AG10803 (cell line): ENCODE measurements around the gene IFT52.
A peak's percentile ranks its signal among the peaks of the same experiment; 100 is the strongest.

ENCODE experiments used
- DNase-seq: peaks from one replicate; pipeline ENCODE4 v3.0.0; 2010; ENCODE audit warnings: low read depth
- H3K4me3 ChIP-seq: 2 replicates; pipeline ENCODE4 v1.5.1; 2011; ENCODE audit warnings: mild to moderate bottlenecking, low read length, control low read depth
- TF ChIP-seq, protein P1 (sequence below): conservative IDR thresholded peaks from 2 replicates; pipeline ENCODE4 v1.5.1; 2011; ENCODE audit warnings: mild to moderate bottlenecking, low read length, control low read depth, inconsistent platforms

IFT52 gene, protein sequence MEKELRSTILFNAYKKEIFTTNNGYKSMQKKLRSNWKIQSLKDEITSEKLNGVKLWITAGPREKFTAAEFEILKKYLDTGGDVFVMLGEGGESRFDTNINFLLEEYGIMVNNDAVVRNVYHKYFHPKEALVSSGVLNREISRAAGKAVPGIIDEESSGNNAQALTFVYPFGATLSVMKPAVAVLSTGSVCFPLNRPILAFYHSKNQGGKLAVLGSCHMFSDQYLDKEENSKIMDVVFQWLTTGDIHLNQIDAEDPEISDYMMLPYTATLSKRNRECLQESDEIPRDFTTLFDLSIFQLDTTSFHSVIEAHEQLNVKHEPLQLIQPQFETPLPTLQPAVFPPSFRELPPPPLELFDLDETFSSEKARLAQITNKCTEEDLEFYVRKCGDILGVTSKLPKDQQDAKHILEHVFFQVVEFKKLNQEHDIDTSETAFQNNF

DNA sequence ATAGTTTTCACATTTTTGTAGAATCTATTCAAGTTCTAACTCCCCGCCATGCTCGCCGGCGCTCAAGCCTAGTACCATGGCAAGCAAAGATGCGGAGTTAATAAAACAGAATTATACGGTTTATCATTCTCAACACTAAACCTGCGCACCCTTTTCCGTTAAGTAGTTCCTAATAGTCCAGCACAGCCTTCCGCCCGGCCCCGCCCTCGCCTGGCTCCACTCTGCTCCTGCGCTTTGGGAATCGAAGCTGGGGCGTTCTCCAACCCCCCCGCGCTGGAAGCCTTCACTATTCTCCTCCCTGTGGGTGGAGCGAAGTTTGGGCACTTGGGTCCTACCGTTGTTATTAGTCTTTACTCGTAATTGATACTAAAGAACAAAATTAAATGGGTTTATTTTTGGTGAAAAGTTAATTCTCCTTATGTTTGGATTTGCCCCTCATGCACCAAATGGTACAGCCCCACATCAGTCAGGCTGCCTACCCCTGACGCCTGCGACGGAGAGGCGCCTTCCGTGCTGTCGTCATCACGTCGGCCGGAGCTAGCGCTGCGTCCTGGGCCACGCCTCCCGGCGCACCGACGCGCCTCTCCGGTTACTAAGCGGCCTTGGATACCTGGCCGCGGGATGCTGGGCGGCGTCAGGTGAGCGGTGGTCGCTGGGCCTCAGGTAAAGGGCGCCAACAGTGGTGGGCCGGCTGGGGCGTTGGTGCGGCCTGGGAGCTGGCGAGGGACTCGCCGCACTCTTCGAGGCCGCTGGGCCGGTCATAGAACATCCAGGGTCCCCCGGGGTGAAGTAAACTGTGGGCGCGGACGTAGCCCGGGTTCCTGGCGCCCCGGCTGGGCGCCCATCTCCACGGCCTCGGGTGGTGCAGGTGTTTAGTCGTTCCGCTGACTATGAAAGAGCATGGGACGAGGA is at the start of gene IFT52:
Gene IFT52 (plus strand): TSS at position 546 of the 912 bp plus-strand sequence. CDS start 3,762 bp downstream, outside the sequence.
- TF ChIP-seq, protein P1, sequence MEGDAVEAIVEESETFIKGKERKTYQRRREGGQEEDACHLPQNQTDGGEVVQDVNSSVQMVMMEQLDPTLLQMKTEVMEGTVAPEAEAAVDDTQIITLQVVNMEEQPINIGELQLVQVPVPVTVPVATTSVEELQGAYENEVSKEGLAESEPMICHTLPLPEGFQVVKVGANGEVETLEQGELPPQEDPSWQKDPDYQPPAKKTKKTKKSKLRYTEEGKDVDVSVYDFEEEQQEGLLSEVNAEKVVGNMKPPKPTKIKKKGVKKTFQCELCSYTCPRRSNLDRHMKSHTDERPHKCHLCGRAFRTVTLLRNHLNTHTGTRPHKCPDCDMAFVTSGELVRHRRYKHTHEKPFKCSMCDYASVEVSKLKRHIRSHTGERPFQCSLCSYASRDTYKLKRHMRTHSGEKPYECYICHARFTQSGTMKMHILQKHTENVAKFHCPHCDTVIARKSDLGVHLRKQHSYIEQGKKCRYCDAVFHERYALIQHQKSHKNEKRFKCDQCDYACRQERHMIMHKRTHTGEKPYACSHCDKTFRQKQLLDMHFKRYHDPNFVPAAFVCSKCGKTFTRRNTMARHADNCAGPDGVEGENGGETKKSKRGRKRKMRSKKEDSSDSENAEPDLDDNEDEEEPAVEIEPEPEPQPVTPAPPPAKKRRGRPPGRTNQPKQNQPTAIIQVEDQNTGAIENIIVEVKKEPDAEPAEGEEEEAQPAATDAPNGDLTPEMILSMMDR = no peak
- peak; percentile 86 for DNase-seq
- peak within 1 kb of the TSS; percentile 86 for H3K4me3 ChIP-seq

DNA sequence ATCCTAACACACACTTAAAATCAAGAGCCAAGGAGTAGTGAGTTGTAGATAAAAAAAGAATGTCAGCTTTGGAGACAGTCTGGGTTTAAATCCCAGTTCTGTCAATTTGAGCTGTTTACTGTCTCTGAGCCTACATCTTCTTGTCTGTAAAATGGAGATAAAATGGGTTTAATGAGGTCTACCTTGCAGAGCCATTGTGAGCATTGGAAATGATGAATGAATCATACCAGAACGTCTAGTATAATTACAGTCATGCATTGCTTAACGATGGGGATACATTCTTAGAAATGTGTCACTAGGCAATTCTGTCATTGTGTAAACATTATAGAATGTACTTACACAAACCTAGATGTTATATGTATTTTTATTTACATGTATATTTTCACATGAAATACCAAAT is 49.5 kb upstream of the IFT52 start:
- TF ChIP-seq, protein P1 = no peak
- DNase-seq = peak; percentile 38
- no peak overlapping the region for H3K4me3 ChIP-seq

DNA sequence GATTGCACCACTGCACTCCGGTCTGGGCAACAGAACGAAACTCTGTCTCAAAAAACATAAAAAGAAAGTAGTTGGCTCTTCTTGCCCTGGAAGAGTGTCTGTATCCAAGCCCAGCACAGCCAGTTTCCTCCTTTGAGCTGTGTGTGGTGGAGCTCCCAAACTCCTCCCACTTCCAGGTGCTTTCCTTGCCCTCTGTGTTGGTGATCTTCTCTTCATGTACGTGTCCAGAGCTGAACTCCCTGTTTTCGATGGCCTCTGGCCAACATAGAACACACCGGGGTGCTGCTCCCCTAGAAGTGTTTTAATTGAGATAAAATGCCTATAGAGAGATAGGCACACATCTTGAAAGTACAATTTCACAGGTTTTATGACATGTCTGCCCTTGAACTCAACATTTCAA is 48.6 kb upstream of the IFT52 start:
- TF ChIP-seq, protein P1 = no peak
- no peak overlapping the region for H3K4me3 ChIP-seq
- DNase-seq = no peak

DNA sequence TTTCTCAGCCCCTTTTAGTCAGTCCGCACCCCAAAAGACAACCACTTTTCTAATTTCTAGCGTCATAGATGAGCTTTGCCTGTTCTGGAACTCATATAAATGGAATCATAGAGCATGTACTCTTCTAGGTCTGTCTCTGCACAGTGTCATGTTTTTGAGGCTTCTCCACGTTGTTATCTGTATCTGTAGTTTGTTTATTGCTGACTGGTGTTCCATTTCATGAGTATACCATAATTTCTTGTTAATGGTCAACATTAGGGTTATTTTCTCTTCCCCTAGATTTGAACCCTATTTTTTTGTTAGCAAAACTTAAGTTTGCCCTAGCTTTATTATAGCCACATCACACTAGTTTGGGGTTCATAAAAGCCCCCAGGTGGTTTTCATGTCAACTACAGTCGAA is 48.1 kb upstream of the IFT52 start:
- DNase-seq = no peak
- TF ChIP-seq, protein P1 = no peak
- H3K4me3 ChIP-seq = no peak overlapping the region

DNA sequence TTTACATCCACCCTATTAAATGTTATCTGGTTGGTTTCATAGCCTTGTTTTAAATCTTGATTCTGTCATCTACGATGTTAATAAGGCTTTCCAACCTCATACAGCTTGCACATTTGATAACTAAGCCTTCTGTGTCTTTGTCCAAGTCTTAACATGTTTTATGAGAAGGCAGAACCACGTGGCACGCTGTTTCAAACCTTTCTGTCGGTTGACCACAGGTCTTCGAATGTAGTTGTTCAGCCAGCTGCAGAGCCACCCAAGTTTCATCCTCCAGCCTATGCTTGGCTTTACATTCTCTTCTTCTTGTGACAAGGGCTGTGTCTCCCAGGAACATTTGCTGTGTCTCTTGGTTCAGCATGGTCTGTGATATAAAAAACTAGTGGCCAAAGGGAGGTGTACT is 47.6 kb upstream of the IFT52 start:
- TF ChIP-seq, protein P1 = no peak
- DNase-seq = no peak
- no peak overlapping the region for H3K4me3 ChIP-seq

DNA sequence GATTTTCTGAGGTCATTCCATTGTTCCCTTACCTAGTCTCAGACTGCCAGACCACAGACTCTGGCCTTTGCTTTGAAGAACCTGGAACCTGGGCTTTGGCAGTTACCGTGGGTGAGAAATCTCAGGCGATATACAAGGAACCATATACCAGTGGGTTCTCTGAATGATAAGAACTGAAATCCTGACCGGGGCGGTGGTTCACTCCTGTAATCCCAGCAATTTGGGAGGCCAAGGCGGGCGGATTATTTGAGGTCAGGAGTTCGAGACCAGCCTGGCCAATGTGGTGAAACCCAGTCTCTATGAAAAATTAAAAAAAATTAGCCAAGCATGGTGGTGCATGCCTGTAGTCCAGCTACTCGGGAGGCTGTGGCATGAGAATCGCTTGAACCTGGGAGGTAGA is 46.2 kb upstream of the IFT52 start:
- no peak for DNase-seq
- TF ChIP-seq, protein P1 = no peak
- H3K4me3 ChIP-seq = no peak overlapping the region
